Measurements from ENCODE around the gene RAI1. TPM values are rescaled to one million over a fixed set of nuclear protein-coding genes. Genes with fewer than 3 reads are reported as not detected.

RAI1 gene
- total RNA-seq, 2 experiments from 2014 or later = 9.2 to 12.0 TPM

DNA sequence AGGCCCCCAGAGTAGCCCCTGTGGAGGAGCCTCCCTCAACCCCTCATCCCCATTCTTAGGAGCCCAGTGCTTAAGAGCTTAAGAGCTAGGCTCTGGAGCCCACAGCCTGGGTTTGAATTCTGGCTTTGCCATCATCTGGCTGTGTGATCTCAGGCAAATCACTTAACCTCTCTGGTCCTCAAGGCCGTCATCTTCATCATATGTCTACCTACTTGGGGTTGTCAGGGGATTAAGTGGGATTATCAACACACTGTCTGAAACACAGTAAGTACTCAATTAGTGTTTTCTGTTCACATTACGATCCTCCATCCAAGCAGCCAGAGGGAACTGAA is 150.7 kb downstream of the RAI1 start:
- intact Hi-C loops (cut with micrococcal nuclease) = no loop called here
- Mint-ChIP-seq H3K4me1 (ENCODE audit: low read depth) (peaks cover 69% of the 10 kb centered on the region), H3K27me3 (ENCODE audit: low read depth) (no peaks in the 10 kb centered on the region), H3K36me3 (ENCODE audit: low read depth) (peaks cover 31% of the 10 kb centered on the region), H3K4me3 (no peak overlapping the region), H3K9me3 (no peaks in the 10 kb centered on the region), H3K27ac (no peak overlapping the region)
- DNase-seq = no peak
- CTCF ChIA-PET = no interaction called here

DNA sequence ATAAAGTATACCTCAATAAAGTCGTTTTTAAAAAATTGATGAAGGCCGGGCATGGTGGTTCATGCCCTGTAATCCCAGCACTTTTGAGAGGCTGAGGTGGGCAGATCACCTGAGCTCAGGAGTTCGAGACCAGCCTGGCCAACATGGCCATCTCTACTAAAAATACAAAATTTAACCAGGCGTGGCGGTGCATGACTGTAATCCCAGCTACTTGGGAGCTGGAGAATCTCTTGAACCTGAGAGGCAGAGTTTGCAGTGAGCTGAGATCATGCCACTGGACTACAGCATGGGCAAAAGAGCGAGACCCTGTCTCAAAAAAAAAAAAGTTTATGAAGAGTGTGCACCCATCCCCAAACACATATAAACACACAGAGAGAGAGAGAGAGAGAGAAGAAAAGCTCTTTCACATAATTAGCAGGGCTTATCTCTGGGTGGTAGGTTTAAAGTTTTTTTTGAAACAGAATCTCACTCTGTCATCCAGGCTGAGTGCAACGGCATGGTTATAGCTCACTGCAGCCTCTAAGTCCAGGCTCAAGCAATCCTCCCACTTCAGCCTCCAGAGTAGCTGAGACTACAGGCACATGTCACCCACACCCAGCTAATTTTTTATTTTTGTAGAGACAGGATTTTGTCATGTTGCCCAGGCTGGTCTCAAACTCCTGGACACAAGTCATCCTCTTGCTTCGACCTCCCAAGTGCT is 152.6 kb downstream of the RAI1 start:
- peaks cover 31% of the 10 kb centered on the region for H3K36me3 Mint-ChIP-seq (ENCODE audit: low read depth)
- no peaks in the 10 kb centered on the region for H3K9me3 Mint-ChIP-seq
- peak; percentile 29 for DNase-seq
- H3K27me3 Mint-ChIP-seq (ENCODE audit: low read depth) = no peaks in the 10 kb centered on the region
- intact Hi-C loops (cut with micrococcal nuclease) = loop anchor here (1.0 to 2.0 kb wide), 2 partner anchors 10 to 17 kb away; no protein-coding TSS in a partner anchor
- H3K4me1 Mint-ChIP-seq (ENCODE audit: low read depth) = peaks cover 71% of the 10 kb centered on the region
- peak overlapping the region; percentile 98 for H3K27ac Mint-ChIP-seq
- CTCF ChIA-PET = interaction anchor here (0.7 to 4.1 kb wide), 8 partner anchors 13 to 30 kb away, joined by 3 to 43 read pairs (median 6); no protein-coding TSS in a partner anchor
- H3K4me3 Mint-ChIP-seq = peak overlapping the region; percentile 91

DNA sequence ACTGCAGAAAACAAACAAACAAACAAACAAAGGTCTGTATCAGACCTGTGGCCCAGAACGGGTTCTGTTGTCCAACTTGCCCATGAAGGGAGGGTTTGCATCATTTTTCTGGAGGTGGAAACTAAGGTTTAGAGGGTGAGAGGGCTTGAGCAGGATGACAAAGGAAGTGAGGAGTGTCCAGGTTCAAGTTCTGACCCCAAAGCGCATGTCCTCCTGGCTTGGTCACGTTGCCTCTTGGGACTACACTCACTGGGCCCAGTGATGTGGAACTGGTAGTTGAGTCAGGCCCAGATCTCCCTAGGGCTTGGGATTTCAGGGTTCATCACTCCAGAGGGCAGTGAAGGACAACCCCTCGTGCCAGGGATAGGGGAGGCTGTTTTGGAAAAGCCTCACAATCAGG is 153.7 kb downstream of the RAI1 start:
- DNase-seq = no peak
- CTCF ChIA-PET = interaction anchor here (0.8 to 4.1 kb wide), 4 partner anchors 20 to 27 kb away, joined by 3 to 43 read pairs (median 6); no protein-coding TSS in a partner anchor
- H3K27ac Mint-ChIP-seq = peak overlapping the region; percentile 98
- no peaks in the 10 kb centered on the region for H3K27me3 Mint-ChIP-seq (ENCODE audit: low read depth)
- peaks cover 31% of the 10 kb centered on the region for H3K36me3 Mint-ChIP-seq (ENCODE audit: low read depth)
- H3K4me3 Mint-ChIP-seq = peak overlapping the region; percentile 91
- H3K4me1 Mint-ChIP-seq (ENCODE audit: low read depth) = peaks cover 73% of the 10 kb centered on the region
- H3K9me3 Mint-ChIP-seq = no peaks in the 10 kb centered on the region
- intact Hi-C loops (cut with micrococcal nuclease) = loop anchor here (1.0 to 2.0 kb wide), 2 partner anchors 11 to 16 kb away; no protein-coding TSS in a partner anchor

DNA sequence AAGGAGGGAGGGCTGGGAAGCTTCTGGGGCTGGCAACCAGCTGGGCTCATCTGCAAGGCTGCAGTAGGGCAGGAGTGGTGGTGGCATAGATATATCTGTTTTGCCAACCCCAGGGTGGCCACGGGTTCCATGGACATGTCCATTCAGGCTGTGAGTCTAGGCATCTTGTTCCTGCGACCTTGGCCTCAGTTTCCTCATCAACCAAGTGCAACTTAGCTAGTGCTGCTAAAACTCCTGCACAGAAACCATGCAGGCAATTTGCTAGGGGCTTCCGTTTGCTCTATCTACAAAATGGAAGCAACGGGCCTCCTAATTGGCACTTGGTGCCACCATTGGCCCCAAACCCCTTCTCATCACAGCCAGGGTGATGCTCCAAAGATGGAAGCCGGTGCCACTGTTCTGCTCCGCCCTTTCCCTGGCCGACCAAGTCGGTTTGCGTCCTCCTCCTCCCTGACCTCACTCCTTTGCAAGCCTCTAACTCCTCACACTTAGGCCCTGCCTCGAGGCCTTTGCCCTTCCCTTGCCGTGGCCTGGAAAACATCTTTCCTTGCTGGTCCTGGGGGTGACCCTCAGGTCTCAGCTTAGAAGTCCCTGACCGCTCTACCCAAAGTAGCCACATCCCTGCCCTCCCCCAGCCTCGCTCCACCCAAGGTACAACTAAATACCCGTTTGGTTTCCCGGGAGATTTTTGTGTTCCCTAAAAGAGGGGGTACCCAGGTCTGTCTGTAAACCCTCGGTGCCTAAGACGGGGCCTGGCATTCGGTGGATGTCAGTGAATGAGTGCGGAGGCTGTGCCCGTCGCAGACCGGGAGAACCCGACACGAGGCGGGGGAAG is 154.4 kb downstream of the RAI1 start:
- intact Hi-C loops (cut with micrococcal nuclease) = loop anchor here (1.0 to 2.0 kb wide), 4 partner anchors 15 to 347 kb away; partner anchors contain the start of genes ALKBH5, DRC3 and TOM1L2
- CTCF ChIA-PET = interaction anchor here (0.6 to 4.1 kb wide), 11 partner anchors 10 to 153 kb away, joined by 3 to 43 read pairs (median 3); no protein-coding TSS in a partner anchor
- H3K36me3 Mint-ChIP-seq (ENCODE audit: low read depth) = peaks cover 31% of the 10 kb centered on the region
- DNase-seq = peak; percentile 47
- peak overlapping the region; percentile 91 for H3K4me3 Mint-ChIP-seq
- peak overlapping the region; percentile 98 for H3K27ac Mint-ChIP-seq
- H3K9me3 Mint-ChIP-seq = no peaks in the 10 kb centered on the region
- H3K4me1 Mint-ChIP-seq (ENCODE audit: low read depth) = peaks cover 73% of the 10 kb centered on the region
- no peaks in the 10 kb centered on the region for H3K27me3 Mint-ChIP-seq (ENCODE audit: low read depth)

DNA sequence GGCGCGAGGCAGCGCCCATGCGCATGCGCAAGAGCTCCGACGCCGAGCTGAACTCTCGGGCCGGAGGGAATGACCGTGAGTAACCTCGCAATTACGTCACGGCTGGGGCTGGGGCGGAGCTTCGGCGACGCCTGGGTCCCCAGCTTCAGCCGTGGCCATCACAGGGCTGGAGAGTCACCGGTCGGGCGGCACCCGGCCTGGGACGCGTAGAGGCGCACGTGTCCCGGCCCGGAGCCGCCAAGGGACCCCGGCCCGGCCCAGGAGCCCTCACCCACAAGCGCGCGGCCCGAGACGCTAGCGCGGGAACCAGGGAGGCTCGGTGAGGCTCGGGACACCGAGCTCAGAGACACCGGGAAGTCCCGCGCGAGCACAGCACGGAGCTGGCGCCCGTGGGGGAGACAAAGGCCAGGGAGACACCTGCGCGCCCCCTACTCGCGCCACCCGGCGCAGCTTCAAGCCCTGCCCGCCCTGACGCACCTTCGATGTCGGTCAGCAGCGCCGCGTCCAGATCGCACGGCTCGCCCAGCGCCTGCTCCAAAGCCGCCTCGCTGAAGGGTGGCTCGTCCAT is 155.1 kb downstream of the RAI1 start:
- Mint-ChIP-seq H3K27ac (peak overlapping the region; percentile 98), H3K36me3 (ENCODE audit: low read depth) (peaks cover 27% of the 10 kb centered on the region), H3K4me3 (peak overlapping the region; percentile 91), H3K4me1 (ENCODE audit: low read depth) (peaks cover 72% of the 10 kb centered on the region), H3K27me3 (ENCODE audit: low read depth) (no peaks in the 10 kb centered on the region), H3K9me3 (no peaks in the 10 kb centered on the region)
- CTCF ChIA-PET = interaction anchor here (0.6 to 4.1 kb wide), 10 partner anchors 10 to 154 kb away, joined by 3 to 43 read pairs (median 3); no protein-coding TSS in a partner anchor
- intact Hi-C loops (cut with micrococcal nuclease) = loop anchor here (1.0 to 2.0 kb wide), 3 partner anchors 84 to 346 kb away; partner anchors contain the start of genes ALKBH5, DRC3 and TOM1L2
- peak; percentile 99 for DNase-seq

DNA sequence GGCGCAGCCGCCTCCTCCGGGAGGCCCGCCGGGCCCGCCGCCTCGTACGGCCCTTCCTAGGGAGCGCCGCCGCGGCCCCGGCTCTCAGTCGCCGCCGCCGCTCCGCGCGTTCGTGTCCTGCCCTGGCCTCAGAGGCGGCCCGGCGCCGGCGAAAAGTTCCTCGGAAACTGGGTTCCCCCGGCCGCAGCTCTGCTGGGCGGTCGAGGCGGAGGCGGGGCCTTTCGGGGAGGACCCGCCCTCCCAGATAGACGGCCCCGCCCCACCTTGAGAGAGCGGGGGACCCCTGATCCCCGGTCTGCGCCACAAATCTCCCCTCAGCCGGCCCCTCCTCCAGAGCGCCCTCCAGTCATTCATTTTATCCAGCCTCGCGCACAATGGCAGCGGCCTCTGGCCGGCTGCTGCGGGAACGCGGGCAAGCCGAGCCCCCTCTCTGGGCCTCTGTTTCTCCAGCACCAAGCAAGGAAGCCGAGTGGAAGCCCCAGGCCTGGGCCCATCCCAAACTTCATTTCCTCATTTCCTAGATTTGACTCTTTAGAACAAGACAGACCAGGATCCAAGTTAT is 155.6 kb downstream of the RAI1 start, which contains the start of gene SREBF1:
Gene SREBF1 (minus strand): TSS at position 169 of the 562 bp plus-strand sequence. CDS start 169 bp downstream, outside the sequence.
- peak; percentile 78 for DNase-seq
- CTCF ChIA-PET = interaction anchor here (1.2 to 4.1 kb wide), 9 partner anchors 11 to 25 kb away, joined by 3 to 43 read pairs (median 4); no protein-coding TSS in a partner anchor
- H3K9me3 Mint-ChIP-seq = no peaks in the 10 kb centered on the region
- intact Hi-C loops (cut with micrococcal nuclease) = loop anchor here (1.0 to 2.0 kb wide), 3 partner anchors 85 to 346 kb away; partner anchors contain the start of genes ALKBH5, DRC3 and TOM1L2
- H3K36me3 Mint-ChIP-seq (ENCODE audit: low read depth) = peaks cover 26% of the 10 kb centered on the region
- peak within 1 kb of the TSS; percentile 91 for H3K4me3 Mint-ChIP-seq
- H3K4me1 Mint-ChIP-seq (ENCODE audit: low read depth) = peaks cover 68% of the 10 kb centered on the region
- H3K27me3 Mint-ChIP-seq (ENCODE audit: low read depth) = no peaks in the 10 kb centered on the region
- peak within 1 kb of the TSS; percentile 98 for H3K27ac Mint-ChIP-seq

DNA sequence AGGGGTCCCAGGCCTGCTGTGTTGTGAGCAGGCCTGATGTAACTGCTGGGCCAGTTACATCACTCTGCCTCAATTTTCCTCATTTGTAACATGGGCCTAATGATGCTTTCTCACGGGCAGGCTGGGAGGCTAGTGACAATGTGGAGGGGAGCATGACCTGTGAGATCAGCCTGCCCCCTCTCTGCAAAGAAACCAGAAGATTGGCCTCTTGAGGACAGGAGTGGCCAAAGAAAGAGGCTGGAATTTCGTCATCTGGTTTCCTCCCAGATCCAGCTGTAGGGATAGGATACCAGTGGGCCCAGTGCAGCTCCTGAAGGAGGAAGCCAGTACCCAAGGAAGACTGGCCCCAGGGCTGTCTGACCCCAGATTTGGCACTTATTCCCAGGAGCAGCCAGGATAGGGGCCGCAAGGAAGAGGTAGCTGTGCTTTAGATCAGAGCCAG is 156.1 kb downstream of the RAI1 start:
- no peaks in the 10 kb centered on the region for H3K9me3 Mint-ChIP-seq
- CTCF ChIA-PET = interaction anchor here (0.9 to 2.5 kb wide), 6 partner anchors 11 to 24 kb away, joined by 3 to 14 read pairs (median 6); no protein-coding TSS in a partner anchor
- intact Hi-C loops (cut with micrococcal nuclease) = loop anchor here (2.0 kb wide), 1 partner anchor 345 kb away; the partner anchor contains the start of gene ALKBH5
- peaks cover 63% of the 10 kb centered on the region for H3K4me1 Mint-ChIP-seq (ENCODE audit: low read depth)
- H3K27ac Mint-ChIP-seq = peak overlapping the region; percentile 98
- DNase-seq = peak; percentile 39
- H3K4me3 Mint-ChIP-seq = peak overlapping the region; percentile 91
- H3K36me3 Mint-ChIP-seq (ENCODE audit: low read depth) = peaks cover 21% of the 10 kb centered on the region
- no peaks in the 10 kb centered on the region for H3K27me3 Mint-ChIP-seq (ENCODE audit: low read depth)

DNA sequence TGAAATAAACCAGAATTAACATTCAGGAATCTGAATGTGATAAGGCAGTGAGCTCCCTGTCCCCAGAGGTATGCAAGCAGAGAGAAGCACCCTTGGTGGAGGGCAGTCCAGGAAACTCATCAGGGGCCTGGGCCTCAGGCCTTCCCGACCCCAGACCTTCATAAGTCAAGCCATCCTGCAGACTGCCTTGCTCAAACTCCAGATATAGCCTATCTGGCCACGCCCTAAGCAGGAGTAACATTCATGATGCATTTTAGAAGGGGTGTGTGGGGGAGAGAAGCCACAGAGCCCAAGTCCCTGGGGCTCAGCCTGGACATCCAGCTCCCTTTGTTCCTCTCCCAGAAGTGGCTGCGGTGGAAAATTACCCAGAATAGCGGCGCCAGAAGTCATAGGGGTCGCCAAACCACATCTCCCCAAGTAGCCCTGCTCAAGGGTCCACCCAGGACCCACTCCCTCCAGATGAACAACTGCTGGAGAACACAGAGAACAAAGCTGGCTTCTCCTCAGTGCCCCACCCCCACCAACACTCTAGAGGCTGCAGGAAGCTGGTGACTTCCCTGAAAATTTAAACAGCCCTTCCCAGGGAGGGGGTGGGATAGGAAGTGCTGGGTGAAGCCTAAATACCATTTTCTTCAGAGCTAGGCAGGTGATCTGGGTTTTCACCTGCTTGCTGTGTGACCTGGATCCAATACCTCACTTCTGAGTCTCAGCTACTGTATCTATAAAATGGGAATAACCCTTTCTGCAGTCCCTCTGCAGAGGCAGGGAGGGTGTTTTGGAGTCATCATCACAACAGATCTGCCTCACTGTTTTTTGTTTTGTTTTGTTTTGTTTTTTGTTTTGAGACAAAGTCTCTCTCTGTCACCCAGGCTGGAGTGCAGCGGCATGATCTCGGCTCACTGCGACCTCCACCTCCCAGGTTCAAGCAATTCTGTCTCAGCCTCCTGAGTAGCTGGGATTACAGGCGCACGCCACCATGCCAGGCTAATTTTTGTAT is 157.0 kb downstream of the RAI1 start:
- Mint-ChIP-seq H3K9me3 (no peaks in the 10 kb centered on the region), H3K27ac (peak overlapping the region; percentile 98), H3K4me1 (ENCODE audit: low read depth) (peaks cover 60% of the 10 kb centered on the region), H3K27me3 (ENCODE audit: low read depth) (no peaks in the 10 kb centered on the region), H3K36me3 (ENCODE audit: low read depth) (peaks cover 20% of the 10 kb centered on the region), H3K4me3 (peak overlapping the region; percentile 91)
- peak; percentile 69 for DNase-seq
- intact Hi-C loops (cut with micrococcal nuclease) = loop anchor here (1.0 to 2.0 kb wide), 3 partner anchors 11 to 345 kb away; partner anchors contain the start of gene ALKBH5
- CTCF ChIA-PET = interaction anchor here (0.9 to 2.5 kb wide), 5 partner anchors 10 to 24 kb away, joined by 3 to 14 read pairs (median 7); no protein-coding TSS in a partner anchor

DNA sequence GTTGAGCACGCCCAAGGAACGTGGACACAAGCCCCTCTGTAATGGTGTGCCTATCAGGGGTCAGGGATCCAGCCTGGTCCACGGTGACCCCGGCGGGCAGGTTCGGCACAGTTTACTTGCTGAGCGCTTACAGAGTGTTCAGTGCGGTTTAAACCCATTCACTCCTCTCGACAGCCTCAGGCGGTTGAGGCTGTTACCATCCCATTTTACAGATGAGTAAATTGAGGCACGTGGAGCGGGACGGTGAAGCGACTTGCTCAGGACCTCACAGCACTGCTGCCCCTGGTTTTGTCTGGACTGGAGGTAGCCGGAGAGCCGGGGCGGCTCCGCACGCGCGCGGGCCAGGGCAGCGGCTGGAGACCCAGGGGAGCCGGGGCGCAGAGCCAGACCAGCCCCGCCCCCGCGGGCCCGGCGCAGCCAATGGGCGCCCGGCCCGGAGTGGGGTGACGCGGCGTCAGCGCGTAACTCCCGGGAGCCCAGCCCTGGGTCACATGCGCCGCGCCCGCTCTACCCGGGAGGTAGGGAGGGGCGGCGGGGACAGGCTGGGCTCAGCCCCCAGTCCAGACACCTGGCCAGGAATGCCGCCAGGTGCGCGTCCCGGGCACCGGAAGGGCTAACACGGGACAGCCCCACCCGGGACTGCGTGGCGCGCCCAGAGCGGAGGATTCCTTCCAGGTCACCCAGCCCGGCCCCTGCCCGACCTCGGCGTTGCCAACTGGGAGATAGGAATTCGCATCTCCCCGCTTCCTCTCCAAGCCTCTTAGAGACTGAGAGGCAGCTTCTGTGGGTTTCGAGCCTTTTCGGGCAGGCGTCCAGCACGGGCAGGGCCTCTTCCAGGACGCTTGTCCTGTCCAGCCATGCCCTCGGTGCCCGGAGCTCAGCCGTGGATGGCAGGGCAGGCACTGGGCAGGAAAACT is 158.8 kb downstream of the RAI1 start:
- H3K27me3 Mint-ChIP-seq (ENCODE audit: low read depth) = no peaks in the 10 kb centered on the region
- H3K4me1 Mint-ChIP-seq (ENCODE audit: low read depth) = peaks cover 42% of the 10 kb centered on the region
- peak overlapping the region; percentile 83 for H3K4me3 Mint-ChIP-seq
- peak; percentile 80 for DNase-seq
- CTCF ChIA-PET = interaction anchor here (0.8 to 2.5 kb wide), 4 partner anchors 9 to 20 kb away, joined by 3 to 14 read pairs (median 4); no protein-coding TSS in a partner anchor
- H3K9me3 Mint-ChIP-seq = no peaks in the 10 kb centered on the region
- intact Hi-C loops (cut with micrococcal nuclease) = no loop called here
- H3K27ac Mint-ChIP-seq = peak overlapping the region; percentile 98
- peaks cover 5% of the 10 kb centered on the region for H3K36me3 Mint-ChIP-seq (ENCODE audit: low read depth)

Measured in activated naive CD4-positive, alpha-beta T cell treated with anti-CD3 and anti-CD28 coated beads for 36 hours (primary cell).